H1 (cell line): ENCODE measurements around the gene AANAT. TPM values are rescaled to one million over a fixed set of nuclear protein-coding genes. Genes with fewer than 3 reads are reported as not detected.

Experiments used
- KDM5A ChIP-seq: fragments of 200-600 bp; IDR thresholded peaks from 2 replicates; pipeline ENCODE4 v1.7.1; 2012; ENCODE audit warnings: mild to moderate bottlenecking, low read length, inconsistent platforms, mixed read lengths
- SIN3A ChIP-seq, 2 experiments: IDR thresholded peaks in 1 of 2; conservative IDR thresholded peaks in 1 of 2; 2 replicates each; pipeline ENCODE4 v1.6.1; 2011 to 2012; ENCODE audit warnings: low read length in 2 of 2, improper control_type of control experiment in 1 of 2, low read depth in 1 of 2, mild to moderate bottlenecking in 1 of 2
- YY1 ChIP-seq: IDR thresholded peaks from 2 replicates; pipeline ENCODE4 v1.6.1; 2011; ENCODE audit warnings: low read depth, mild to moderate bottlenecking, low read length
- polyA plus RNA-seq, 7 experiments: library from polyadenylated mRNA; depleted of rRNA in 3 of 7; stranded (reverse) in 5 of 7; unstranded in 2 of 7; fragments of >200 nt in 5 of 7; fragments of 200-250 nt in 2 of 7; gene quantifications; 1 replicate in 5 of 7; 2 replicates in 1 of 7; 4 replicates in 1 of 7; pipeline versions ENCODE4 v1.2.1 to v1.2.3, GENCODE V29; 2011 to 2013; ENCODE audit warnings: missing spikeins in 2 of 7, mixed read lengths in 2 of 7
- total RNA-seq: library from RNA; stranded (reverse); fragmentation: NEBNext Ultra II Directional; extraction: Animal tissue kit (Norgen Biotek cat#: 25700); gene quantifications from 2 replicates; pipeline ENCODE4 v1.2.1, GENCODE V29; 2021

Gene AANAT
- total and polyA plus RNA-seq, 2 of the 8 experiments (the other 6 are each of a cell fraction or from before 2014, with no cell fraction given) = 0.53 TPM; not detected in 1

DNA sequence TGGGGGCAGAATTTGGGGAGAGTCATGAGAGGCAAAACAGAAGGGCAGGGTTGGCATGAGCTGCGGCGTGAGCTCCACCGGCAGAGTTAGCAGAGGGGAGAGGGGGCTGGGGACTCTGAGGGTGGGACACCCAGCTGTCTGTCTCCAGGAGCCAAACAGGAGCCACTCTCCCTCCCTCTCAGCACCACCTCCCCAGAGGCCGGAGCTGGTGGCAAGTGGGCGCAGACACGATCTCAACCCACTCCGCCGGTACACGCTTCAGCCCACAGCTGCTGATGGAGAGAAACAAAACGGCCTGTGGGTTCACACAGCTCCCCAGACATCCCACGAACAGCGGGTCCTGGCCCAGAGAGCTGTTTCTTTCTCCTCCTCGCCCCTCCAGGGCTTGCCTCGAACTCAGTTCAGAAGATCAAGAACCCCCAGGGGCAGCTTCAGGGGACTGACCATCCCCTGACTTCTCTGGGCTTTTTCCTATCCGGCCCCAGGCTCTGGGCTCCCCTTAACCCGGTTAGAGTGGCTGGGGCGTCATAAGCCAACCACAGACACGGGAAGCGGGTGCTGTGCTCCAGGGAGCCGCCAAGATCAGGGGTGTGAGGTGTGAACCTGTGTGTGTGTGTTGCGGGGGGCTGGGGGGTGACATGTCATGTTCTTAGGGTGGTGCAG, 26.2 kb downstream of the AANAT start (continued):
- TF ChIP-seq YY1 (no peak), KDM5A (no peak), SIN3A (conservative IDR thresholded peaks at IDR 0.05 in 1 of 2, IDR thresholded peaks at IDR 0.05 in 1 of 2; ENCODE audit: low read depth in 1 of 2, low read length in 2 of 2) (no peak)
